Measurements from ENCODE around the gene LAMTOR1. TPM values are rescaled to one million over a fixed set of nuclear protein-coding genes. Genes with fewer than 3 reads are reported as not detected.

LAMTOR1 gene
- total RNA-seq, 1 experiment from 2014 or later: 96.3 TPM

GRCh38 chr11:72098741-72099140, 4.4 kb downstream of the LAMTOR1 start:
- peaks cover 2% of the 10 kb centered on the region for H4K20me1 ChIP-seq (ENCODE audit: control insufficient read depth, insufficient read depth, insufficient read length)
- no peak overlapping the region for H4K8ac ChIP-seq (replicated peaks; ENCODE audit: insufficient read length, low read depth, low read length)
- H3K9ac ChIP-seq (ENCODE audit: extremely low read depth, insufficient read length, low read length): no peak overlapping the region
- Mint-ChIP-seq H3K4me1 (peaks cover 16 to 22% of the 10 kb centered on the region in 2 experiments), H3K27me3 (ENCODE audit: low read depth) (no peaks in the 10 kb centered on the region), H3K27ac (no peak overlapping the region), H3K36me3 (ENCODE audit: insufficient read depth in 1 of 3, low read depth in 3 of 3) (peaks cover 25 to 69% (median 53%) of the 10 kb centered on the region in 3 experiments), H3K4me3 (no peak overlapping the region), H3K9me3 (no peaks in the 10 kb centered on the region)
- H2BK20ac ChIP-seq (ENCODE audit: low read depth, low read length, poor library complexity, severe bottlenecking): no peak overlapping the region
- no peaks in the 10 kb centered on the region for H3K9me3 ChIP-seq (ENCODE audit: control insufficient read depth, low read depth, low read length)
- no peaks in the 10 kb centered on the region for H3K27me3 ChIP-seq (ENCODE audit: insufficient read depth, low read length)
- H3K18ac ChIP-seq (ENCODE audit: insufficient read length, low read depth, low read length): no peak overlapping the region
- WGBS (ENCODE audit: extremely low coverage, insufficient read length, low lambda C conversion rate): no CpG with 5 or more reads among the region's 3 CpGs
- no peak overlapping the region for H2BK120ac ChIP-seq (ENCODE audit: low read depth, low read length, poor library complexity, severe bottlenecking)
- no peak overlapping the region for H3K56ac ChIP-seq (ENCODE audit: insufficient read length, low read depth, low read length)
- H2BK12ac ChIP-seq (ENCODE audit: insufficient read length, low read depth, low read length): no peak overlapping the region
- H2BK5ac ChIP-seq (ENCODE audit: insufficient read length, low read length): no peak overlapping the region
- no peak overlapping the region for H2AK5ac ChIP-seq (ENCODE audit: insufficient read length, low read length)
- H4K5ac ChIP-seq (ENCODE audit: insufficient read length, low read depth, low read length): no peak overlapping the region
- no peak overlapping the region for H3K4ac ChIP-seq (ENCODE audit: low read depth, low read length)
- no peak overlapping the region for H3T11ph ChIP-seq (ENCODE audit: low read length)
- H3K79me1 ChIP-seq (ENCODE audit: insufficient read depth, low read depth, low read length, poor library complexity, severe bottlenecking): peaks cover 3% of the 10 kb centered on the region
- no peak overlapping the region for H2BK15ac ChIP-seq (ENCODE audit: low read depth, low read length)
- no peak overlapping the region for H3K4me2 ChIP-seq (ENCODE audit: insufficient read depth, insufficient read length, low read length)
- H3K4me1 ChIP-seq (ENCODE audit: insufficient read depth, low read length): no peaks in the 10 kb centered on the region; the same call in 1 of the 2 replicates
- peaks cover 7% of the 10 kb centered on the region for H3K23me2 ChIP-seq (ENCODE audit: insufficient read length, low read depth, low read length, poor library complexity, severe bottlenecking)
- H4K91ac ChIP-seq (ENCODE audit: insufficient read length, low read depth, low read length): no peak overlapping the region
- H3K14ac ChIP-seq (ENCODE audit: insufficient read depth, low read length): no peak overlapping the region
- peaks cover 14% of the 10 kb centered on the region; the same call in 1 of the 2 replicates for H3K79me2 ChIP-seq (ENCODE audit: insufficient read depth, low read length)
- no peak overlapping the region for H3K27ac ChIP-seq (ENCODE audit: insufficient read length, low read depth, low read length)
- H2AFZ ChIP-seq (ENCODE audit: low read length): no peak overlapping the region
- TF ChIP-seq CTCF (conservative IDR thresholded peaks at IDR 0.05): no peak
- no peak for DNase-seq
- H3K23ac ChIP-seq (ENCODE audit: insufficient read length, low read depth, low read length): no peak overlapping the region

Measured in H9 (cell line).